NT2/D1 (cell line): ENCODE results near the gene LRFN2.

Source experiments
- SUZ12 ChIP-seq: IDR thresholded peaks from 2 replicates; pipeline ENCODE4 v1.6.1; 2011; ENCODE audit not compliant: insufficient read length, insufficient read depth; ENCODE audit errors: extremely low read depth
- YY1 ChIP-seq: IDR thresholded peaks from 2 replicates; pipeline ENCODE4 v1.6.1; 2011; ENCODE audit not compliant: insufficient read length, insufficient read depth
- ZNF274 ChIP-seq: IDR thresholded peaks from 2 replicates; pipeline ENCODE4 v1.6.1; 2011; ENCODE audit warnings: mild to moderate bottlenecking, low read depth, low read length

GRCh38 chr6:40379811-40380210 is 207.4 kb downstream of the LRFN2 start:
- TF ChIP-seq YY1 (no peak), SUZ12 (no peak), ZNF274 (no peak)
